HCT116 (cell line): ENCODE results near the gene OPCML. TPM values are rescaled to one million over a fixed set of nuclear protein-coding genes. Genes with fewer than 3 reads are reported as not detected.

Experiments used
- ATAC-seq: fragments of 200-7000 bp; cut with Tn5 transposase; 2 replicates; pipeline ENCODE4 v1.9.1; 2020; ENCODE audit warnings: mild to moderate bottlenecking, moderate library complexity
- BruUV-seq: library from RNA; stranded (reverse); fragments of 400-500 nt; replicated peaks from 2 replicates; lab custom pipeline; 2021; lab: Mats Ljungman, UMichigan
- CTCF ChIA-PET: fragments of 300-600 bp; sonication (Branson Sonifier 250); formaldehyde crosslinking; loops from one replicate; lab custom pipeline; 2021; ENCODE audit warnings: antibody characterized with exemption; lab: Charles Lee
- POLR2A ChIA-PET: fragments of 300-600, 350-600 bp; sonication (Branson Sonifier 250); formaldehyde crosslinking; loops from one replicate; lab custom pipeline; 2021; ENCODE audit warnings: antibody characterized with exemption; lab: Charles Lee
- RAD21 ChIA-PET, 2 experiments: fragments of 300-600 bp; sonication (Branson Sonifier 250); formaldehyde crosslinking; loops; one replicate each; lab custom pipeline; 2023; ENCODE audit warnings: low total read pairs in 2 of 2; ENCODE audit not compliant: uncharacterized antibody in 2 of 2, unreplicated experiment in 2 of 2, low non-redundant PET in 1 of 2; lab: Charles Lee
- DNase-seq: peaks from one replicate; pipeline ENCODE4 v3.0.0-alpha.2; 2010; ENCODE audit warnings: low read depth, low spot score
- H2AFZ ChIP-seq: fragments of 200-600 bp; shearing (Covaris generic), sonication (generic); 2 replicates; pipeline ENCODE4 v1.6.1; 2017; ENCODE audit warnings: low read depth, mixed run types, mixed read lengths, antibody characterized with exemption, low read length; ENCODE audit not compliant: poor library complexity, severe bottlenecking
- H3K27ac ChIP-seq: 2 replicates; pipeline ENCODE4 v1.5.1; 2012; ENCODE audit warnings: low read depth, low read length
- H3K27me3 ChIP-seq: fragments of 200-600 bp; sonication (generic); 2 replicates; pipeline ENCODE4 v1.6.1; 2016; ENCODE audit warnings: mixed run types, low read length, mixed read lengths; ENCODE audit not compliant: insufficient read depth
- H3K36me3 ChIP-seq, 2 experiments: fragments of 200-500 bp in 1 of 2; fragments of 200-600 bp in 1 of 2; sonication (Bioruptor generic) in 1 of 2; sonication (generic) in 1 of 2; 2 replicates each; pipeline versions ENCODE4 v1.5.1 to v1.6.1; 2014 to 2016; ENCODE audit warnings: low read length in 2 of 2, inconsistent platforms in 1 of 2, mixed read lengths in 1 of 2, mixed run types in 1 of 2; ENCODE audit not compliant: insufficient read depth in 2 of 2, control insufficient read depth in 1 of 2
- H3K4me1 ChIP-seq, 2 experiments: fragments of 200-600 bp in 1 of 2; sonication (generic) in 1 of 2; 2 replicates each; pipeline versions ENCODE4 v1.5.1 to v1.6.1; 2012 to 2017; ENCODE audit warnings: low read length in 2 of 2, inconsistent platforms in 1 of 2, mild to moderate bottlenecking in 1 of 2, mixed read lengths in 1 of 2, mixed run types in 1 of 2, moderate library complexity in 1 of 2; ENCODE audit not compliant: insufficient read depth in 2 of 2, control insufficient read depth in 1 of 2
- H3K4me2 ChIP-seq: fragments of 200-600 bp; sonication (generic); 2 replicates; pipeline ENCODE4 v1.6.1; 2017; ENCODE audit warnings: mixed run types, low read length, mixed read lengths
- H3K4me3 ChIP-seq, 2 experiments: fragments of 200-600 bp in 1 of 2; sonication (generic) in 1 of 2; replicated peaks in 1 of 2; 2 replicates each; pipeline ENCODE4 v1.5.1; 2011 to 2016; ENCODE audit warnings: low read length in 2 of 2, control low read depth in 1 of 2, low read depth in 1 of 2, mild to moderate bottlenecking in 1 of 2, mixed read lengths in 1 of 2, mixed run types in 1 of 2
- H3K79me2 ChIP-seq: fragments of 200-600 bp; sonication (generic); 2 replicates; pipeline ENCODE4 v1.6.1; 2017; ENCODE audit warnings: mild to moderate bottlenecking, mixed run types, low read length, moderate library complexity, mixed read lengths; ENCODE audit not compliant: insufficient read depth
- H3K9ac ChIP-seq: fragments of 200-600 bp; sonication (generic); 2 replicates; pipeline ENCODE4 v1.6.1; 2016; ENCODE audit warnings: low read length, mixed read lengths
- H3K9me2 ChIP-seq: fragments of 200-600 bp; sonication (generic), shearing (Covaris generic); 2 replicates; pipeline ENCODE4 v1.6.1; 2017; ENCODE audit warnings: mixed run types, mild to moderate bottlenecking, moderate library complexity; ENCODE audit not compliant: insufficient read depth
- H3K9me3 ChIP-seq, 2 experiments: fragments of 200-500 bp in 1 of 2; fragments of 200-600 bp in 1 of 2; sonication (Bioruptor generic) in 1 of 2; sonication (generic) in 1 of 2; 2 replicates each; pipeline ENCODE4 v1.6.1; 2014 to 2017; ENCODE audit warnings: low read length in 2 of 2, mixed read lengths in 2 of 2, inconsistent platforms in 1 of 2, low read depth in 1 of 2, mild to moderate bottlenecking in 1 of 2, mixed run types in 1 of 2, moderate library complexity in 1 of 2; ENCODE audit not compliant: control insufficient read depth in 1 of 2, insufficient read depth in 1 of 2
- H4K20me1 ChIP-seq: fragments of 200-600 bp; sonication (generic), shearing (Covaris generic); 2 replicates; pipeline ENCODE4 v1.6.1; 2017; ENCODE audit warnings: mixed run types, mild to moderate bottlenecking, moderate library complexity; ENCODE audit not compliant: insufficient read depth
- ELF1 ChIP-seq: IDR thresholded peaks from 2 replicates; pipeline ENCODE4 v1.6.1; 2012; ENCODE audit warnings: low read depth, borderline replicate concordance
- EZH2 ChIP-seq: fragments of 200-600 bp; sonication (generic); IDR thresholded peaks from 2 replicates; pipeline ENCODE4 v1.6.1; 2017; ENCODE audit warnings: antibody characterized with exemption, mixed run types
- FOSL1 ChIP-seq: IDR thresholded peaks from 2 replicates; pipeline ENCODE4 v1.6.1; 2012; ENCODE audit warnings: low read depth
- POLR2A ChIP-seq: IDR thresholded peaks from 2 replicates; pipeline ENCODE4 v1.7.0; 2011; ENCODE audit warnings: borderline replicate concordance; ENCODE audit not compliant: insufficient read depth, insufficient read length; ENCODE audit errors: extremely low read depth
- RAD21 ChIP-seq: IDR thresholded peaks from 2 replicates; pipeline ENCODE4 v1.6.1; 2012; ENCODE audit warnings: low read depth, mild to moderate bottlenecking
- SP1 ChIP-seq: IDR thresholded peaks from 2 replicates; pipeline ENCODE4 v1.6.1; 2012; ENCODE audit warnings: low read depth
- intact Hi-C: fragments of 100-400 bp; cut with micrococcal nuclease; formaldehyde crosslinking; loops from 2 replicates; pipeline ENCODE4 v1.10.0; 2022
- total RNA-seq: library from RNA; stranded (reverse); gene quantifications from one replicate; pipeline ENCODE4 v1.2.1, GENCODE V29; 2021; ENCODE audit not compliant: unreplicated experiment
- TF ChIP-seq, protein P1 (sequence below): IDR thresholded peaks from 2 replicates; pipeline ENCODE4 v1.6.1; 2012; ENCODE audit warnings: low read depth
- TF ChIP-seq, protein P2 (sequence below): IDR thresholded peaks from 2 replicates; pipeline ENCODE4 v1.6.1; 2012

The OPCML gene
- total RNA-seq, 1 experiment from 2014 or later: not detected

DNA sequence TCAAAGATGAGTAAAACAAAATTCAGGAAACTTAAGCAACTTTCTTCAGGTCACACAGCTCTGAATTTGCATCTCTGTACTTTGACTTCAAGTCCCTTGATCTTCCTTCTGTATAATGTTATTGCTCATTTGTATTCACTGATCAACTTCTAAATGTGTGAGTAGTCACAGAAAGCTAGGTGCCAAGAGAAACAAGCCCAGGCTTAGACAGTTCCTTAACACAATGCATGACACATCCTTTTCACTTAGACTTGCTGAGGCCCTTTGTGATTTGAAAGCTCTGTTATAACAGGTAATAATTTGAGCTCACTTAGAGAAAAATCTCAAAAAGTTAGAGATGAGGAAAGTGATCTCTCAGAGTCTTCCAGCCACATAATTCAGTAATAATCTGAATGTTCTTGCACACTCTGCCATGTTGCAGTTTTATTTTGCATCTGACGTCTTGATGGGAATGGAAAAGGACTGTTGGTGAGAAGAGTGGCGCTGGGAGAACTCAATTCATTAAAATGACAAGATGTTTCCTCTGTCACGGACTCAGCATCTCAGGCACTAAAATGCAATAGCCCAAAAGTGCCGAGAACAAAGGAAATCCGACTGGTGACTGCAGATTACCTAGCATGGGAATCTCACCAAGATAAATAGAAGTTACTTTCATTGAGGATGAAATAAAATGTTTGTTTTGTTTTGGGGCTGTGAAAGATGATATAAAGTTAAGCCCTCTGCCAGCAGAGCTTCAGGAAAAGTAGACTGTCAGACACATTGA is 665.3 kb downstream of the OPCML start:
- ChIA-PET CTCF (no interaction called here), POLR2A (no interaction called here), RAD21 (no interaction called here)
- Histone ChIP-seq H3K4me3 (no peak overlapping the region), H3K27ac (no peak overlapping the region), H2AFZ (no peak overlapping the region), H3K27me3 (no peaks in the 10 kb centered on the region), H3K9ac (no peak overlapping the region), H3K4me2 (no peak overlapping the region), H3K4me1 (no peaks in the 10 kb centered on the region), H3K36me3 (no peaks in the 10 kb centered on the region), H3K9me3 (peaks cover 9 to 42% of the 10 kb centered on the region in 2 experiments; a peak in 2 of 4 replicates), H3K9me2 (no peaks in the 10 kb centered on the region), H4K20me1 (no peaks in the 10 kb centered on the region), H3K79me2 (no peaks in the 10 kb centered on the region)
- DNase-seq: no peak
- TF ChIP-seq EZH2: no peak
- no peak for TF ChIP-seq SP1
- TF ChIP-seq, protein P1, sequence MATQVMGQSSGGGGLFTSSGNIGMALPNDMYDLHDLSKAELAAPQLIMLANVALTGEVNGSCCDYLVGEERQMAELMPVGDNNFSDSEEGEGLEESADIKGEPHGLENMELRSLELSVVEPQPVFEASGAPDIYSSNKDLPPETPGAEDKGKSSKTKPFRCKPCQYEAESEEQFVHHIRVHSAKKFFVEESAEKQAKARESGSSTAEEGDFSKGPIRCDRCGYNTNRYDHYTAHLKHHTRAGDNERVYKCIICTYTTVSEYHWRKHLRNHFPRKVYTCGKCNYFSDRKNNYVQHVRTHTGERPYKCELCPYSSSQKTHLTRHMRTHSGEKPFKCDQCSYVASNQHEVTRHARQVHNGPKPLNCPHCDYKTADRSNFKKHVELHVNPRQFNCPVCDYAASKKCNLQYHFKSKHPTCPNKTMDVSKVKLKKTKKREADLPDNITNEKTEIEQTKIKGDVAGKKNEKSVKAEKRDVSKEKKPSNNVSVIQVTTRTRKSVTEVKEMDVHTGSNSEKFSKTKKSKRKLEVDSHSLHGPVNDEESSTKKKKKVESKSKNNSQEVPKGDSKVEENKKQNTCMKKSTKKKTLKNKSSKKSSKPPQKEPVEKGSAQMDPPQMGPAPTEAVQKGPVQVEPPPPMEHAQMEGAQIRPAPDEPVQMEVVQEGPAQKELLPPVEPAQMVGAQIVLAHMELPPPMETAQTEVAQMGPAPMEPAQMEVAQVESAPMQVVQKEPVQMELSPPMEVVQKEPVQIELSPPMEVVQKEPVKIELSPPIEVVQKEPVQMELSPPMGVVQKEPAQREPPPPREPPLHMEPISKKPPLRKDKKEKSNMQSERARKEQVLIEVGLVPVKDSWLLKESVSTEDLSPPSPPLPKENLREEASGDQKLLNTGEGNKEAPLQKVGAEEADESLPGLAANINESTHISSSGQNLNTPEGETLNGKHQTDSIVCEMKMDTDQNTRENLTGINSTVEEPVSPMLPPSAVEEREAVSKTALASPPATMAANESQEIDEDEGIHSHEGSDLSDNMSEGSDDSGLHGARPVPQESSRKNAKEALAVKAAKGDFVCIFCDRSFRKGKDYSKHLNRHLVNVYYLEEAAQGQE: no peak
- TF ChIP-seq, protein P2, sequence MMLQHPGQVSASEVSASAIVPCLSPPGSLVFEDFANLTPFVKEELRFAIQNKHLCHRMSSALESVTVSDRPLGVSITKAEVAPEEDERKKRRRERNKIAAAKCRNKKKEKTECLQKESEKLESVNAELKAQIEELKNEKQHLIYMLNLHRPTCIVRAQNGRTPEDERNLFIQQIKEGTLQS: no peak
- TF ChIP-seq ELF1: no peak
- no peak for TF ChIP-seq FOSL1
- no peak for TF ChIP-seq RAD21
- TF ChIP-seq POLR2A: no peak
- intact Hi-C loops: no loop called here
- BruUV-seq: no TSS peak
- ATAC-seq: no peak
